GM12892 (cell line): ENCODE data around the gene KAZALD1.

Source experiments
- POLR2A ChIP-seq: IDR thresholded peaks from 2 replicates; pipeline ENCODE4 v1.6.1; 2011; ENCODE audit warnings: low read depth, low read length, control low read depth
- POLR2AphosphoS5 ChIP-seq: IDR thresholded peaks from 2 replicates; pipeline ENCODE4 v1.6.1; 2011; ENCODE audit warnings: low read depth, low read length, control low read depth

GRCh38 chr10:101064415-101065030, 2.7 kb downstream of the KAZALD1 start:
- no peak for TF ChIP-seq POLR2A
- no peak for TF ChIP-seq POLR2AphosphoS5
